Fibroblast of the aortic adventitia (primary cell): ENCODE data around the gene ZBTB2. TPM values are rescaled to one million over a fixed set of nuclear protein-coding genes. Genes with fewer than 3 reads are reported as not detected.

Experiments used
- DNase-seq: peaks from one replicate; pipeline ENCODE4 v3.0.0-alpha.2; 2010; ENCODE audit warnings: low read depth
- H3K4me3 ChIP-seq: 2 replicates; pipeline ENCODE4 v1.5.1; 2011; ENCODE audit warnings: low read depth, mild to moderate bottlenecking, control low read depth, low read length, moderate library complexity
- total RNA-seq: library from RNA; depleted of rRNA; stranded (reverse); fragments of >200 nt; gene quantifications from 2 replicates; pipeline ENCODE4 v1.2.3, GENCODE V29; 2012; ENCODE audit warnings: low replicate concordance
- TF ChIP-seq, protein P1 (sequence below): IDR thresholded peaks from 2 replicates; pipeline ENCODE4 v1.5.1; 2011; ENCODE audit warnings: mild to moderate bottlenecking, low read length, control low read depth, inconsistent platforms; ENCODE audit not compliant: insufficient read depth

The ZBTB2 gene
- total RNA-seq, 1 donor: 14.0 TPM

GRCh38 chr6:151417477-151417876 is 26.1 kb upstream of the ZBTB2 start:
- TF ChIP-seq, protein P1, sequence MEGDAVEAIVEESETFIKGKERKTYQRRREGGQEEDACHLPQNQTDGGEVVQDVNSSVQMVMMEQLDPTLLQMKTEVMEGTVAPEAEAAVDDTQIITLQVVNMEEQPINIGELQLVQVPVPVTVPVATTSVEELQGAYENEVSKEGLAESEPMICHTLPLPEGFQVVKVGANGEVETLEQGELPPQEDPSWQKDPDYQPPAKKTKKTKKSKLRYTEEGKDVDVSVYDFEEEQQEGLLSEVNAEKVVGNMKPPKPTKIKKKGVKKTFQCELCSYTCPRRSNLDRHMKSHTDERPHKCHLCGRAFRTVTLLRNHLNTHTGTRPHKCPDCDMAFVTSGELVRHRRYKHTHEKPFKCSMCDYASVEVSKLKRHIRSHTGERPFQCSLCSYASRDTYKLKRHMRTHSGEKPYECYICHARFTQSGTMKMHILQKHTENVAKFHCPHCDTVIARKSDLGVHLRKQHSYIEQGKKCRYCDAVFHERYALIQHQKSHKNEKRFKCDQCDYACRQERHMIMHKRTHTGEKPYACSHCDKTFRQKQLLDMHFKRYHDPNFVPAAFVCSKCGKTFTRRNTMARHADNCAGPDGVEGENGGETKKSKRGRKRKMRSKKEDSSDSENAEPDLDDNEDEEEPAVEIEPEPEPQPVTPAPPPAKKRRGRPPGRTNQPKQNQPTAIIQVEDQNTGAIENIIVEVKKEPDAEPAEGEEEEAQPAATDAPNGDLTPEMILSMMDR: no peak

GRCh38 chr6:151414641-151415260 is 23.4 kb upstream of the ZBTB2 start:
- no peak for DNase-seq

More at GRCh38 chr6:151417477-151417876, 26.1 kb upstream of the ZBTB2 start:
- no peak for DNase-seq
- no peak overlapping the region for H3K4me3 ChIP-seq

DNA sequence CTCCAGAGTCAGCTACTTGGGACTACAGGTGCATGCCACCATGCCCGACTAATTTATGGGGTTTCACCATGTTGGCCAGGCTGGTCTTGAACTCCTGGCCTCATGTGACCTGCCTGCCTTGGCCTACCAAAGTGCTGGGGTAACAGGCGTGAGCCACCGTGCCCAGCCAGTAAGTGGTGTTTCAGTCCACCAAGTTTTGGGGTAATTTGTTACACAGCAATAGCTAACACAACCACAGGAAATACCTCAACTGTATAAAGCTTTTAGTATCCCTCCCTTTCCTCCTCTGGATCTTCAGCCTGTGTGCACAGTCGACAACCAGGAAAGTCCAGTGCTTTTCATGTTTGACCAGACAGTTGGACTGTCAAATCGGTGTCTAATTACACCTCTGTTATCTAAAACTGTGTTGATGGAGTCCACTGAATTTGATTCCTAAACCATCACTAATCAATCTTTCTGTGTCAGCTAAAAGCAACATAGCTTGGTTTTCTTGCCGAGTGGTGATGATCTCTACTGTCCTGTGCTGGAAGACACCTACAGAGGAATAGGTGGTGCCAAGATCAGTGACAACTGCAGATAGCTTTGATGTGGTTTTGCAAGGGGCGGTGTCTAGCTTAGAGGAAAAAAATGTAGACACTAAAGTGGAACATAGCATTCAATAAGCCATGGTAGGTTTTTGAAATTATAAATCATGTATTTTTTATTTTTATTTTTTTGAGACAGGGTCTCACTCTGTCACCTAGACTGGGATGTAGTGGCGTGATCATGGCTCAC is 22.2 kb upstream of the ZBTB2 start:
- DNase-seq: no peak
- TF ChIP-seq, protein P1: no peak
- H3K4me3 ChIP-seq: no peak overlapping the region

More at GRCh38 chr6:151414641-151415260, 23.4 kb upstream of the ZBTB2 start:
- H3K4me3 ChIP-seq: no peak overlapping the region
- TF ChIP-seq, protein P1: no peak

GRCh38 chr6:151412909-151413308 is 21.6 kb upstream of the ZBTB2 start:
- no peak for DNase-seq
- TF ChIP-seq, protein P1: no peak
- no peak overlapping the region for H3K4me3 ChIP-seq

- TF ChIP-seq, protein P1: no peak
- no peak for DNase-seq
- H3K4me3 ChIP-seq: no peak overlapping the region
Observed at GRCh38 chr6:151409679-151410078, 18.3 kb upstream of the ZBTB2 start.

GRCh38 chr6:151409260-151409659 is 17.9 kb upstream of the ZBTB2 start:
- DNase-seq: no peak
- H3K4me3 ChIP-seq: no peak overlapping the region
- TF ChIP-seq, protein P1: no peak
